A549 (cell line): ENCODE data around the gene GKN1. TPM values are rescaled to one million over a fixed set of nuclear protein-coding genes. Genes with fewer than 3 reads are reported as not detected.

Experiments used
- ATAC-seq, 2 experiments: fragments of 200-7000 bp in 1 of 2; fragments of >200 bp in 1 of 2; cut with Nextera tagmentation in 1 of 2; cut with Tn5 transposase in 1 of 2; 3 replicates each; pipeline versions ENCODE4 v1.8.0 to v1.9.1; 2018 to 2020; ENCODE audit warnings: mild to moderate bottlenecking in 1 of 2, moderate library complexity in 1 of 2
- CTCF ChIA-PET: fragments of 300-600 bp; sonication (Branson Sonifier 250); formaldehyde crosslinking; extraction: SDS; loops from one replicate; lab custom pipeline; 2021; ENCODE audit warnings: antibody characterized with exemption, inconsistent platforms; lab: Yijun Ruan, JAX
- POLR2A ChIA-PET: fragments of 350-600 bp; formaldehyde crosslinking; extraction: SDS; loops from one replicate; lab custom pipeline; 2021; ENCODE audit warnings: antibody characterized with exemption, inconsistent platforms; lab: Yijun Ruan, JAX
- DNase-seq, 2 experiments: peaks; one replicate each; pipeline versions ENCODE4 v3.0.0 to v3.0.0-alpha.2; 2011 to 2016; ENCODE audit warnings: low read depth in 1 of 2, low spot score in 1 of 2
- FAIRE-seq: peaks from 2 replicates; lab custom pipeline; 2011; peaks lifted over from hg19 to GRCh38; lab: Jason Lieb, UNC
- H3K27ac ChIP-seq, 2 experiments: fragments of >200 bp; sonication (Bioruptor Twin); formaldehyde crosslinking; 3 replicates each; pipeline ENCODE4 v1.5.1; 2016 to 2017
- H3K4me1 ChIP-seq: fragments of >200 bp; sonication (Bioruptor Twin); formaldehyde crosslinking; 3 replicates; pipeline ENCODE4 v1.6.1; 2016
- H3K4me2 ChIP-seq: fragments of >200 bp; sonication (Bioruptor Twin); formaldehyde crosslinking; 3 replicates; pipeline ENCODE4 v1.6.1; 2016
- H3K4me3 ChIP-seq: fragments of >200 bp; sonication (Bioruptor Twin); formaldehyde crosslinking; 3 replicates; pipeline ENCODE4 v1.5.1; 2016
- H3K9me3 ChIP-seq: fragments of >200 bp; sonication (Bioruptor Twin); formaldehyde crosslinking; 3 replicates; pipeline ENCODE4 v1.6.1; 2016
- BHLHE40 ChIP-seq: IDR thresholded peaks from 2 replicates; pipeline ENCODE4 v1.6.1; 2012; ENCODE audit warnings: low read depth, low read length, inconsistent platforms
- CEBPB ChIP-seq, 2 experiments: fragments of >200 bp in 1 of 2; sonication (Bioruptor Twin) in 1 of 2; formaldehyde crosslinking in 1 of 2; IDR thresholded peaks; 2 replicates each; pipeline ENCODE4 v1.6.1; 2012 to 2016
- CTCF ChIP-seq: fragments of >200 bp; sonication (Bioruptor Twin); formaldehyde crosslinking; IDR thresholded peaks from 3 replicates; pipeline ENCODE4 v1.5.1; 2016
- E2F6 ChIP-seq: IDR thresholded peaks from 2 replicates; pipeline ENCODE4 v1.6.1; 2012; ENCODE audit warnings: low read depth, borderline replicate concordance
- ESRRA ChIP-seq: fragments of 150-350 bp; IDR thresholded peaks from 2 replicates; pipeline ENCODE4 v1.6.1; 2014; ENCODE audit warnings: mild to moderate bottlenecking, low read length, borderline replicate concordance
- GATA3 ChIP-seq: IDR thresholded peaks from 2 replicates; pipeline ENCODE4 v1.6.1; 2012; ENCODE audit warnings: borderline replicate concordance
- HDAC2 ChIP-seq: fragments of 200-600 bp; sonication (generic); IDR thresholded peaks from 2 replicates; pipeline ENCODE4 v1.6.1; 2016
- HES2 ChIP-seq: fragments of >200 bp; sonication (Bioruptor Twin); formaldehyde crosslinking; IDR thresholded peaks from 2 replicates; pipeline ENCODE4 v1.6.1; 2016
- HEYL ChIP-seq: fragments of 250-450 bp; sonication (Bioruptor Pico); IDR thresholded peaks from 2 replicates; pipeline ENCODE4 v1.8.0; 2021; ENCODE audit warnings: mild to moderate bottlenecking, moderate library complexity
- KDM1A ChIP-seq: fragments of 200-600 bp; sonication (generic); IDR thresholded peaks from 2 replicates; pipeline ENCODE4 v1.6.1; 2016; ENCODE audit warnings: low read depth, mild to moderate bottlenecking
- MAZ ChIP-seq: fragments of 150-350 bp; IDR thresholded peaks from 2 replicates; pipeline ENCODE4 v1.6.1; 2014; ENCODE audit warnings: antibody characterized with exemption, low read depth, low read length, borderline replicate concordance
- NPAS2 ChIP-seq: fragments of 250-450 bp; sonication (Bioruptor Pico); IDR thresholded peaks from 2 replicates; pipeline ENCODE4 v1.8.0; 2022; ENCODE audit warnings: mild to moderate bottlenecking, moderate library complexity, borderline replicate concordance
- NR3C1 ChIP-seq: fragments of >200 bp; sonication (Bioruptor Twin); formaldehyde crosslinking; IDR thresholded peaks from 3 replicates; pipeline ENCODE4 v1.6.1; 2017
- RCOR1 ChIP-seq: fragments of 150-350 bp; IDR thresholded peaks from 2 replicates; pipeline ENCODE4 v1.6.1; 2014; ENCODE audit warnings: antibody characterized with exemption, low read length, low read depth
- TFCP2L1 ChIP-seq: fragments of 250-450 bp; sonication (Bioruptor Pico); IDR thresholded peaks from 2 replicates; pipeline ENCODE4 v1.5.0; 2021; ENCODE audit warnings: mild to moderate bottlenecking
- USF2 ChIP-seq: fragments of 450-650 bp; IDR thresholded peaks from 2 replicates; pipeline ENCODE4 v1.6.1; 2014; ENCODE audit warnings: antibody characterized with exemption
- WGBS: methylation state at CpG from one replicate; pipeline ENCODE4 v1.1.6; 2017; ENCODE audit errors: missing lambda C conversion rate; 5-methylcytosine and 5-hydroxymethylcytosine counted together
- polyA plus RNA-seq, 4 experiments: library from polyadenylated mRNA; depleted of rRNA in 3 of 4; stranded (reverse); fragments of >200 nt; fragmentation: RNase III in 1 of 4; extraction: RNeasy Plus Mini Kit Qiagen cat#74134 plus additional on column Dnase treatment in 1 of 4; gene quantifications; 2 replicates in 3 of 4; 3 replicates in 1 of 4; pipeline ENCODE4 v1.2.3, GENCODE V29; 2011 to 2017

GKN1 gene
- polyA plus RNA-seq, 2 of the 4 experiments (the other 2 are of a cell fraction): 0.35 to 0.45 TPM

GRCh38 chr2:68937346-68938055, 36.9 kb upstream of the GKN1 start:
- Histone ChIP-seq H3K9me3 (peaks cover 26% of the 10 kb centered on the region), H3K4me1 (peaks cover 13% of the 10 kb centered on the region), H3K4me3 (no peak overlapping the region), H3K4me2 (no peak overlapping the region), H3K27ac (peak overlapping the region in 1 of 2 experiments; percentile 72; a peak in 2 of 6 replicates)
- ChIA-PET CTCF (interaction anchor here (1.4 to 6.7 kb wide), 5 partner anchors 11 to 496 kb away, joined by 3 to 57 read pairs (median 7); partner anchors contain the start of gene ANTXR1), POLR2A (no interaction called here)
- FAIRE-seq: no peak
- WGBS: 90% methylated on average over 5 of the region's 5 CpGs
- DNase-seq: no peak
- peak; percentile 46 to 53; a peak in 4 of 6 replicates for ATAC-seq
- TF ChIP-seq HES2 (no peak), MAZ (no peak), TFCP2L1 (CRISPR knock-in tag) (no peak), USF2 (no peak)

- Histone ChIP-seq H3K4me1 (peaks cover 17% of the 10 kb centered on the region), H3K27ac (no peak overlapping the region), H3K4me2 (no peak overlapping the region), H3K9me3 (peaks cover 30% of the 10 kb centered on the region), H3K4me3 (no peak overlapping the region)
- no peak for TF ChIP-seq CTCF
- no peak for TF ChIP-seq NR3C1
- TF ChIP-seq HEYL: no peak
- no peak for TF ChIP-seq E2F6
- TF ChIP-seq KDM1A: peak; percentile 86; the same call in 1 of the 2 replicates
- no peak for TF ChIP-seq NPAS2
- TF ChIP-seq CEBPB (IDR thresholded peaks at IDR 0.05): no peak
- FAIRE-seq: no peak
- POLR2A ChIA-PET: no interaction called here
- 67% methylated on average over 3 of the region's 3 CpGs for WGBS
- ATAC-seq: no peak
- CTCF ChIA-PET: interaction anchor here (1.4 to 7.1 kb wide), 2 partner anchors 13 to 74 kb away, joined by 3 to 61 read pairs; partner anchors contain the start of gene ANTXR1
- no peak for DNase-seq
These were observed 35.5 kb upstream of the GKN1 start for GRCh38 chr2:68938938-68939337.

- peak; percentile 78 for TF ChIP-seq KDM1A
- peak; percentile 70; the same call in 1 of the 2 replicates for TF ChIP-seq HDAC2
- TF ChIP-seq RCOR1: no peak
- no peak for TF ChIP-seq BHLHE40
- TF ChIP-seq ESRRA: no peak
- TF ChIP-seq GATA3: no peak
- Histone ChIP-seq H3K4me2 (no peak overlapping the region), H3K9me3 (peaks cover 34% of the 10 kb centered on the region), H3K27ac (no peak overlapping the region), H3K4me1 (peaks cover 18% of the 10 kb centered on the region), H3K4me3 (no peak overlapping the region)
- ChIA-PET CTCF (interaction anchor here (7.1 kb wide), 1 partner anchor 14 kb away, joined by 61 read pairs; no protein-coding TSS in a partner anchor), POLR2A (no interaction called here)
- WGBS: 49% methylated on average over 1 of the region's 1 CpG
- FAIRE-seq (no peak), DNase-seq (no peak), ATAC-seq (no peak)
These were observed 34.5 kb upstream of the GKN1 start for GRCh38 chr2:68939962-68940361.
